IMR-90 (cell line): Measurements from ENCODE around the gene ZFYVE21. TPM values are rescaled to one million over a fixed set of nuclear protein-coding genes. Genes with fewer than 3 reads are reported as not detected.

Source experiments
- ATAC-seq: fragments of 200-7000 bp; cut with Tn5 transposase; 2 replicates; pipeline ENCODE4 v1.9.1; 2020; ENCODE audit warnings: low read depth, mild to moderate bottlenecking, moderate library complexity
- BruUV-seq: library from RNA; stranded (reverse); fragments of 400-500 nt; replicated peaks from 2 replicates; lab custom pipeline; 2021; lab: Mats Ljungman, UMichigan
- CTCF ChIA-PET: fragments of 300-600 bp; formaldehyde crosslinking; extraction: SDS; loops from one replicate; lab custom pipeline; 2021; ENCODE audit warnings: antibody characterized with exemption; lab: Yijun Ruan, JAX
- POLR2A ChIA-PET: fragments of 300-600 bp; sonication (Branson Sonifier 250); formaldehyde crosslinking; loops from one replicate; lab custom pipeline; 2022; ENCODE audit warnings: antibody characterized with exemption; ENCODE audit not compliant: unreplicated experiment; lab: Charles Lee
- DNase-seq: peaks from one replicate; pipeline ENCODE4 v3.0.0; 2013
- H2AFZ ChIP-seq: replicated peaks from 2 replicates; pipeline ENCODE3; 2013; ENCODE audit warnings: low read length, mild to moderate bottlenecking; ENCODE audit not compliant: poor library complexity
- H2AK5ac ChIP-seq: 2 replicates; pipeline ENCODE4 v1.6.1; 2013; ENCODE audit warnings: low read depth, low read length, inconsistent platforms
- H2AK9ac ChIP-seq: replicated peaks from 2 replicates; pipeline ENCODE3; 2013; ENCODE audit warnings: mild to moderate bottlenecking, low read depth, low read length, moderate library complexity; ENCODE audit not compliant: poor library complexity
- H2BK120ac ChIP-seq: 2 replicates; pipeline ENCODE4 v1.6.1; 2013; ENCODE audit warnings: low read depth, low read length, inconsistent platforms
- H2BK15ac ChIP-seq: 3 replicates; pipeline ENCODE4 v1.6.1; 2013; ENCODE audit warnings: low read depth, low read length, inconsistent platforms
- H2BK20ac ChIP-seq: 2 replicates; pipeline ENCODE4 v1.6.1; 2013; ENCODE audit warnings: low read depth, mild to moderate bottlenecking, inconsistent platforms, low read length, moderate library complexity
- H2BK5ac ChIP-seq: 2 replicates; pipeline ENCODE4 v1.6.1; 2013; ENCODE audit warnings: mild to moderate bottlenecking, low read depth, low read length, inconsistent platforms; ENCODE audit not compliant: poor library complexity, severe bottlenecking
- H3K14ac ChIP-seq: replicated peaks from 2 replicates; pipeline ENCODE4 v1.6.1; 2013; ENCODE audit warnings: low read depth, low read length, inconsistent platforms
- H3K18ac ChIP-seq: 2 replicates; pipeline ENCODE4 v1.6.1; 2013; ENCODE audit warnings: low read depth, low read length, control low read depth
- H3K23ac ChIP-seq: 2 replicates; pipeline ENCODE4 v1.6.1; 2013; ENCODE audit warnings: low read depth, low read length, inconsistent platforms
- H3K27ac ChIP-seq: 2 replicates; pipeline ENCODE4 v1.5.1; 2013; ENCODE audit warnings: mild to moderate bottlenecking, control low read depth, low read length; ENCODE audit not compliant: insufficient read depth
- H3K27me3 ChIP-seq: 2 replicates; pipeline ENCODE4 v1.6.1; 2013; ENCODE audit warnings: low read length; ENCODE audit not compliant: control insufficient read depth, insufficient read depth
- H3K36me3 ChIP-seq: 2 replicates; pipeline ENCODE4 v1.6.1; 2013; ENCODE audit warnings: low read length, mixed read lengths; ENCODE audit not compliant: control insufficient read depth, insufficient read depth
- H3K4ac ChIP-seq: 2 replicates; pipeline ENCODE4 v1.6.1; 2013; ENCODE audit warnings: low read depth, low read length, inconsistent platforms
- H3K4me1 ChIP-seq: 2 replicates; pipeline ENCODE4 v1.6.1; 2013; ENCODE audit warnings: low read length, mixed read lengths; ENCODE audit not compliant: control insufficient read depth, insufficient read depth
- H3K4me2 ChIP-seq: 2 replicates; pipeline ENCODE4 v1.6.1; 2013; ENCODE audit warnings: low read depth, mild to moderate bottlenecking, control low read depth, low read length, moderate library complexity
- H3K4me3 ChIP-seq: 2 replicates; pipeline ENCODE4 v1.5.1; 2013; ENCODE audit warnings: low read depth, mild to moderate bottlenecking, control low read depth, low read length, moderate library complexity; ENCODE audit not compliant: insufficient read depth
- H3K56ac ChIP-seq: 2 replicates; pipeline ENCODE4 v1.6.1; 2013; ENCODE audit warnings: low read length, inconsistent platforms; ENCODE audit not compliant: insufficient read depth; ENCODE audit errors: extremely low read depth
- H3K79me1 ChIP-seq, 2 experiments: 2 replicates each; pipeline ENCODE4 v1.6.1; 2013; ENCODE audit warnings: low read length in 2 of 2, inconsistent platforms in 1 of 2, low read depth in 1 of 2
- H3K9ac ChIP-seq: 2 replicates; pipeline ENCODE4 v1.6.1; 2013; ENCODE audit warnings: low read depth, low read length, control low read depth
- H3K9me1 ChIP-seq: 2 replicates; pipeline ENCODE4 v1.6.1; 2013; ENCODE audit warnings: low read length, inconsistent platforms; ENCODE audit not compliant: insufficient read depth
- H3K9me3 ChIP-seq: 2 replicates; pipeline ENCODE4 v1.6.1; 2013; ENCODE audit warnings: low read length; ENCODE audit not compliant: control insufficient read depth, insufficient read depth
- H4K20me1 ChIP-seq: 2 replicates; pipeline ENCODE4 v1.6.1; 2013; ENCODE audit warnings: low read length, inconsistent platforms; ENCODE audit not compliant: insufficient read depth
- H4K5ac ChIP-seq: 2 replicates; pipeline ENCODE4 v1.6.1; 2013; ENCODE audit warnings: mild to moderate bottlenecking, low read depth, low read length, control low read depth
- H4K8ac ChIP-seq, 2 experiments: 2 replicates each; pipeline ENCODE4 v1.6.1; 2013; ENCODE audit warnings: low read depth in 2 of 2, low read length in 2 of 2, control low read depth in 1 of 2, inconsistent platforms in 1 of 2
- H4K91ac ChIP-seq: 2 replicates; pipeline ENCODE4 v1.6.1; 2013; ENCODE audit warnings: low read depth, low read length, inconsistent platforms; ENCODE audit not compliant: insufficient read depth
- CTCF ChIP-seq: conservative IDR thresholded peaks from 2 replicates; pipeline ENCODE4 v1.5.1; 2012; ENCODE audit warnings: mild to moderate bottlenecking, low read depth, low read length, improper control_type of control experiment
- MAFK ChIP-seq: IDR thresholded peaks from 2 replicates; pipeline ENCODE4 v1.6.1; 2012; ENCODE audit warnings: low read depth, low read length, improper control_type of control experiment
- MAZ ChIP-seq: IDR thresholded peaks from 2 replicates; pipeline ENCODE4 v1.6.1; 2012; ENCODE audit warnings: low read depth, mild to moderate bottlenecking, low read length, improper control_type of control experiment, moderate library complexity, borderline replicate concordance
- MXI1 ChIP-seq: IDR thresholded peaks from 2 replicates; pipeline ENCODE4 v1.6.1; 2012; ENCODE audit warnings: low read depth, mild to moderate bottlenecking, low read length, moderate library complexity, borderline replicate concordance
- RAD21 ChIP-seq: IDR thresholded peaks from 2 replicates; pipeline ENCODE4 v1.6.1; 2012; ENCODE audit warnings: low read length, improper control_type of control experiment
- RFX5 ChIP-seq: IDR thresholded peaks from 2 replicates; pipeline ENCODE4 v1.8.0; 2012; ENCODE audit warnings: low read depth, mild to moderate bottlenecking, low read length, moderate library complexity
- SMC3 ChIP-seq: fragments of 150-350 bp; IDR thresholded peaks from 2 replicates; pipeline ENCODE4 v1.6.1; 2016; ENCODE audit warnings: low read depth, mild to moderate bottlenecking, antibody characterized with exemption, low read length, moderate library complexity
- whole genome bisulfite sequencing, 2 experiments: methylation state at CpG; one replicate each; pipeline versions ENCODE4 v1.1.5 to v1.1.7; 2013; ENCODE audit warnings: missing lambda C conversion rate in 2 of 2; ENCODE audit not compliant: insufficient read length in 1 of 2; ENCODE audit errors: extremely low coverage in 2 of 2; 5-methylcytosine and 5-hydroxymethylcytosine counted together
- dilution Hi-C: fragments of 300-500 bp; cut with HindIII; formaldehyde crosslinking; loops from one replicate; pipeline ENCODE4 v1.14.3; 2018; ENCODE audit warnings: low sequenced_read_pairs; ENCODE audit not compliant: unreplicated experiment
- in situ Hi-C: fragments of 300-500 bp; cut with MboI; formaldehyde crosslinking; loops from 3 replicates; pipeline ENCODE4 v1.14.3; 2019; ENCODE audit warnings: low sequenced_read_pairs, inconsistent platforms, mixed read lengths
- intact Hi-C: fragments of 100-400 bp; cut with micrococcal nuclease; formaldehyde crosslinking; loops from 2 replicates; pipeline ENCODE4 v1.10.0; 2022
- polyA plus RNA-seq, 3 experiments: library from polyadenylated mRNA; depleted of rRNA; stranded (reverse); fragments of >200 nt; gene quantifications; 2 replicates each; pipeline ENCODE4 v1.2.3, GENCODE V29; 2012; ENCODE audit warnings: low replicate concordance in 1 of 3
- total RNA-seq: library from RNA; depleted of rRNA; stranded (reverse); fragments of >200 nt; gene quantifications from 2 replicates; pipeline ENCODE4 v1.2.3, GENCODE V29; 2012
- TF ChIP-seq, protein P1 (sequence below): fragments of 150-350 bp; IDR thresholded peaks from 2 replicates; pipeline ENCODE4 v1.6.1; 2016; ENCODE audit warnings: low read depth, mild to moderate bottlenecking, low read length, moderate library complexity, borderline replicate concordance

Gene ZFYVE21
- total and polyA plus RNA-seq, 2 of the 4 experiments (the other 2 are of a cell fraction) = 41.2 to 89.2 TPM

DNA sequence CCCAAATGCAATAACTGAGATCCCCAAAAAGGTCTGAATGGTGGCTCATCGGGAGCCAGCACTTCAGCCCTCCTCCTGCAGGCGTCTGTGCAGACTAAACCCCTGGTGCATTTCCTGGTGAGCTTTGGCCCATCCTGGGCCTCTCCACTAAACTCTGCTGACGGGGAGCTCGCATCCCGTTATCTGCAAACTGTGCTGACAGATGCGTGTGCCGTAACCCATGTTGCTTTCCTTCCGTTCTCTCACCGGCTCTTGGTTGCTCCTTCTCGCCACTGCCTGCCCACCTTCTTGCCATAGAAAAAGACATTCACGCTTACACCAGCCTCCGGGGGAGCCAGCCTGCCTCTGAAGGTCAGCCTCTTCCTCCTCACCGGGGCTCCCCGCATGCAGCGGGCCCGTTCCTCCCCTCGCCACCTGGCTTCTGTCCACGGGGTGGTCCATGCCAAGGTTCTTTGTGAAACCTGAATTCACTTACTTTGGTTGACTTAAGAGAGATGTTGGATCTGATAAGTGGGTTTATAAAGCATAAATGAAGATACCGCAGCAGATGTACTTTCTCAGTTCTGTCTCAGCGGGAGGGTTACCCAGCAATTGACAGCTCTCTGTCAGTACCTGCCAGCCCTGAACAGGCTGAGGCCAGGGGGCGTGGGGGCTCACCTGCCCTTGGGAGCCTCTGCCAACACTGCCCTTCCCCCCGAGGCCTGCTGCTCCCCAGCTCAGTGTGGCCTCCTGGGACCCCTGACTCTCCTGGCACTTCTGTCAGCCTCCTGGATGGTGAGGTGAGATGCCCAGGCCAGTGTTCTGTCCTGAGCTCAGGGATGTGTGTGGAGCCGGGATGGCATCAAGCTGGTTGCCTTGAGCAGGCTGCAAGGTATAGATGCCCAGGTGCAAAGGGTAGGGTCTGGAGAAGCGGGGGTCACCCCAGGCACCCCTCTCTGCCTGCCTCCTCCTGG lies 14.2 kb downstream of the ZFYVE21 start (continued):
- TF ChIP-seq MAFK = no peak

GRCh38 chr14:103730490-103731035 lies 15.0 kb downstream of the ZFYVE21 start:
- intact Hi-C loops = no loop called here
- no peak for ATAC-seq
- no peak for DNase-seq

More at GRCh38 chr14:103730490-103731035, 15.0 kb downstream of the ZFYVE21 start:
- H3K14ac ChIP-seq = no peak overlapping the region
- H3K4ac ChIP-seq = no peak overlapping the region
- no peak overlapping the region for H2AK5ac ChIP-seq
- no peaks in the 10 kb centered on the region for H3K4me1 ChIP-seq
- no peaks in the 10 kb centered on the region for H3K9me3 ChIP-seq
- H4K5ac ChIP-seq = no peak overlapping the region
- H2AFZ ChIP-seq = no peak overlapping the region
- ChIA-PET POLR2A (no interaction called here), CTCF (no interaction called here)
- H2BK5ac ChIP-seq = no peak overlapping the region
- H2AK9ac ChIP-seq = peak overlapping the region; percentile 3
- H3K27me3 ChIP-seq = no peaks in the 10 kb centered on the region
- peaks cover 17% of the 10 kb centered on the region for H4K20me1 ChIP-seq
- 93% methylated on average over 10 of the region's 15 CpGs; no CpG with 5 or more reads in 1 of the 2 experiments for WGBS, 2 experiments
- no peaks in the 10 kb centered on the region for H3K9me1 ChIP-seq
- no peak overlapping the region for H4K91ac ChIP-seq
- H3K79me1 ChIP-seq = peaks cover 8 to 12% of the 10 kb centered on the region in 2 experiments
- dilution Hi-C loops (no loop called here), in situ Hi-C loops (no loop called here)
- no peak overlapping the region for H2BK120ac ChIP-seq
- H3K9ac ChIP-seq = no peak overlapping the region
- H3K4me3 ChIP-seq = no peak overlapping the region
- no peak overlapping the region for H2BK20ac ChIP-seq
- peaks cover 56% of the 10 kb centered on the region for H3K36me3 ChIP-seq
- no peak overlapping the region for H2BK15ac ChIP-seq
- no peak overlapping the region for H3K56ac ChIP-seq
- H3K18ac ChIP-seq = no peak overlapping the region
- no peak overlapping the region for H3K23ac ChIP-seq
- TF ChIP-seq, protein P1, sequence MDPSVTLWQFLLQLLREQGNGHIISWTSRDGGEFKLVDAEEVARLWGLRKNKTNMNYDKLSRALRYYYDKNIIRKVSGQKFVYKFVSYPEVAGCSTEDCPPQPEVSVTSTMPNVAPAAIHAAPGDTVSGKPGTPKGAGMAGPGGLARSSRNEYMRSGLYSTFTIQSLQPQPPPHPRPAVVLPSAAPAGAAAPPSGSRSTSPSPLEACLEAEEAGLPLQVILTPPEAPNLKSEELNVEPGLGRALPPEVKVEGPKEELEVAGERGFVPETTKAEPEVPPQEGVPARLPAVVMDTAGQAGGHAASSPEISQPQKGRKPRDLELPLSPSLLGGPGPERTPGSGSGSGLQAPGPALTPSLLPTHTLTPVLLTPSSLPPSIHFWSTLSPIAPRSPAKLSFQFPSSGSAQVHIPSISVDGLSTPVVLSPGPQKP = no peak
- TF ChIP-seq MXI1 = no peak
- TF ChIP-seq CTCF = no peak
- TF ChIP-seq RFX5 = no peak
- no peak for TF ChIP-seq MAZ
- TF ChIP-seq SMC3 = no peak
- no peak for TF ChIP-seq RAD21
- no peak overlapping the region for H3K27ac ChIP-seq
- H3K4me2 ChIP-seq = no peak overlapping the region
- no peak overlapping the region for H4K8ac ChIP-seq
- no TSS peak for BruUV-seq
